ENCODE data around the gene SNN.

SNN gene

DNA sequence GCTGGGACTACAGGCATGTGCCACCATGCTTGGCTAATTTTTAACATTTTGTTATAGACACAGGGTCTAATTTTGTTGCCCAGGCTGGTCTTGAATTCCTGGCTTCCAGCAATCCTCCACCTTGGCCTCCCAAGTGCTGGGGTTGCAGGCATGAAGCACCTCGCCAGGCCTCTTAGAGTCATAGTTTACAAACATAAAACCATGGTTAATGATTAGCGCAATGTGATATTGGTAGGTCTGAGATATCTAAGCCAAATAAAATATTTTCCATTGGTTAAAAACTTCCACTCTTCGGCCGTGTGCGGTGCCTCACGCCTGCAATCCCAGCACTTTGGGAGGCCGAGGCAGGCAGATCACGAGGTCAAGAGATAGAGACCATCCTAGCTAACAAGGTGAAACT is 57.8 kb downstream of the SNN start:
- H3K4me3 ChIP-seq (ENCODE audit: low read depth, low read length), result no peak overlapping the region
- no peak overlapping the region for H3K9ac ChIP-seq (ENCODE audit: low read depth, low read length)
- no peaks in the 10 kb centered on the region for H3K9me3 ChIP-seq (ENCODE audit: control insufficient read depth, insufficient read depth, low read length)
- H3K27ac ChIP-seq (ENCODE audit: low read depth, low read length), result no peak overlapping the region
- H3K27me3 ChIP-seq (ENCODE audit: control insufficient read depth, insufficient read depth, low read length), result no peaks in the 10 kb centered on the region
- peaks cover 57% of the 10 kb centered on the region for H3K36me3 ChIP-seq (ENCODE audit: control insufficient read depth, insufficient read depth, low read length)
- H3K4me1 ChIP-seq (ENCODE audit: control insufficient read depth, insufficient read depth, low read length), result no peaks in the 10 kb centered on the region

GRCh38 chr16:11727796-11728543 is 59.7 kb downstream of the SNN start:
- H3K27ac ChIP-seq (ENCODE audit: low read depth, low read length), result no peak overlapping the region
- no peaks in the 10 kb centered on the region for H3K4me1 ChIP-seq (ENCODE audit: control insufficient read depth, insufficient read depth, low read length)
- peaks cover 66% of the 10 kb centered on the region for H3K36me3 ChIP-seq (ENCODE audit: control insufficient read depth, insufficient read depth, low read length)
- no peaks in the 10 kb centered on the region for H3K27me3 ChIP-seq (ENCODE audit: control insufficient read depth, insufficient read depth, low read length)
- no peak overlapping the region for H3K4me3 ChIP-seq (ENCODE audit: low read depth, low read length)
- H3K9me3 ChIP-seq (ENCODE audit: control insufficient read depth, insufficient read depth, low read length), result no peaks in the 10 kb centered on the region
- no peak overlapping the region for H3K9ac ChIP-seq (ENCODE audit: low read depth, low read length)
